HG03442 (cell line): Measurements from ENCODE around the gene KCNAB1.
A peak's percentile ranks its signal among the peaks of the same experiment; 100 is the strongest.

Experiments
- ATAC-seq: cut with Tn5 transposase; IDR thresholded peaks from one replicate; pipeline ENCODE4 v1.9.1; 2021; ENCODE audit warnings: mild to moderate bottlenecking, moderate library complexity; ENCODE audit not compliant: unreplicated experiment

Gene KCNAB1

DNA sequence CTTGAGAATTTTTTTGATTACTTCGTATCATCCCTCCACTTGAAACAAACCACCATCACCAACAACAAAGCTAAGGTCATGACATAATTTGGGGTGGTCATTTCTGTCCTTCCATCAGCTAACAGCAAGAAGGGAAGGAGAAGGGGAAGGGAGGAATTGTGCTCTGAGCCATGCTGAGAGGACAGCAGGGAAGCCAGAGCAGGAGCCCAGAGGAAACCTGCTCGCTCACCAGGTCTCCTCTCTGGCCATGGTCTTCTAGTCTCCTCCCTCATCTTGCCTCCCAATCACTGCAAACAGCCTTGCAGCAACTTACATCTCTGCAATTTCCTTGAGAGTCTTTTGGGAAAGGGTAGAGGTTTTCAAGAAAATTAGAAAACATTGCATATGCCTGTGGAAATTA, 237.9 kb downstream of the KCNAB1 start:
- no peak for ATAC-seq

DNA sequence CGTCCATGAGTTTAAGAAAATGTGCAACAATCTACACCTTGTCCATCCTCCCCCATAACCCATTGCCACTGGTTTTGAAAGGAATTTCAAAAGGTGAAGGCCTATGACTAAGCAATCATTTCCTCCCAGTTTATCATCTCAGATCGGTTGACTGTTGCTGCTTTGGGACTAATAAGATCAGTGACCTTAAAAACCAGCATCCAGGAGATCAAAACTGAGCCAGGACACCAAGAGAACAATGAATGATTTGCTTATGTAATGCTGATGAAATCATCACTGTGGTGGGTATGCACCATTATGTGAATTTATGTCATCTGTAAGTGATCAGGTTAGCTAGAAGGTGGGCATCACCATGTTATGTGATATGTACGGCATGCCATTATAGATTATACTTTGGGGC, 239.0 kb downstream of the KCNAB1 start:
- ATAC-seq = no peak

DNA sequence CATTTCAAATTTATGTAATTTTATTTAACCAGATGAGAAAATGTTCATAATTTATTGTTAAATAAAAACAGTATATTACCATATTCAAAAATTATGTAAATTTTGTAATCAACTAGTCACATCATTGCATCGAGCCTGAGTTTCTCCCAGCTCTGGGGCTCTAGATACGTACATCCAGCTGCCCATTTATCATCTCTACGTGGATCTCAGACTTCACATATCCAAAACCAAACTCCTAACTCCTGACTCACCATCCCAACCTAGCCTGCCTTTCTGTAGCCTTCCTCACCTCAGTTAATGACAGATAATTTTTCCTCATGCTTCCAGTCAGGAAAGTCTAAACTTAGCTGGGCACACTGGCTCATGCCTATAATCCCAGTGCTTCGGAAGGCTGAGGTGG, 239.7 kb downstream of the KCNAB1 start:
- ATAC-seq = no peak

DNA sequence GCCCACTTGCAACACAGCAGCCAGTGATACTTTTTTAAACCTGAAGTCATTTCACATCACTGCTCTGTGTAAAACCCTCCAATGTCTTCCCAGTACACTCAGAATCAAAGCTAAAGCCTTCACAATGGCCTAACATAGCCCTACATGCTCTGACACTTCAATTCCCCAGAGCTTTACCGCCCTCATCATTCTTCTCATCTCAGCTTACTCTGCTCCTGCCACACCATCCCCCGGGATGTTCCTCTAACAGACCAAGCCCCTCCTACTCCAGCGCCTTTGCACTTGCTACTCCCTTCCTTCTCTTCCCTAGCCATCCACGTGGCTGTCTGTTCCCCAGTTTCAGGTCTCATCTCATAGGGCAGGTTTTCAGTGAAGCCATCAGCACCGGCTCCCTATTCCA, 240.6 kb downstream of the KCNAB1 start:
- no peak for ATAC-seq

DNA sequence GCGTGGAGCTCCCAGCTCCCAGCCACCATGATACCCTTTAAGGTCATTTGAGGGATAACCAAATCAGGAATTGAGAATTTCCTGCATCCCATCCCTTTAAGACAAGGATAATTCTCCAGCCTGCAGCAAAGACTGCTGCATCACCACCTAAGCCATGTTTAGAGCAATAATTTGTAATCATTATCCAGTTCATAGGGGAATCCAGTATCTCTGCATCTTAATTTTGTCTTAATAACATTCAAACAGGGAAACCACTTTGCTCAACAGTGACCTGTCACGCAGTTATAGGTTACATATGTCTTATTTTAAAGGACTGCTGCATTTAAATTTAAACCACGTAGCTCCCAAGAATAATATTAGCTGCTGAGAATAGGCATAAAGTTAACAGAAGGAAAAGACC, 246.2 kb downstream of the KCNAB1 start:
- ATAC-seq = no peak

DNA sequence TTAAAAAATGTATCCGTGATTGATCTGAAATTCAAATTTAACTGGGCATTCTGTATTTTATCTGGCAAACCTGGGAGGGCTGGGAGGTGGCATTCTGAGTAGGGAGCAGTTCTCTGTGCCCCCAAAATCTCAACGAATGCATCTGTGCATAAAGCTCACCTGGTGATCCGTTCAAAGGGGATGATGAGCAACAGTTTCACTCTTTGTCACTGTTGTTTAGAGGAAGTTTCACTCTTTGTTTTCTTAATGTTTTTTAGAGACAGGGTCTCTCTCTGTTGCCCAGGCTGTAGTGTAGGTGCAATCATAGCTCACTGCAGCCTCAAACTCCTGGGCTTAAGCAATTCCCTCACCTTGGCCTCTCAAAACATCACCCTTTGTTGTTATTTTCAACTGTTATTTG, 247.8 kb downstream of the KCNAB1 start:
- ATAC-seq = peak; percentile 73

DNA sequence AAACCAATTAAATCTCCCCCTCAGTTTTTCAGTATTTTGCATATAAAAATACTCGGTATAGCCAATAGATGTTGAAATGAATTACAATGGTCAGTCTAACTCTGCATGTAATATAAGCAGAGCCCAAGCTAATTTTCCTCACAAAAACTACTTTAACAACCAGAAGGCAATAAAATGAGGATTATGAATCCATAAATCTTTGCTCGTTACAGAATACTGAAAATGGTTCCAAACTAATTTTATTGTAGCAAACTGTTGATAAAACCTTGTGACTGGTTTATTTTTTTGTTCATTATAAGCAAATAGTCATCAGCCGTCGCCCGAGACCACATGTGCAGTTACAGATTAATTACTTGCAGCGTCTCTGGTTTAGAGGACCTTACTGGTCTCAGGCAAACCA, 251.3 kb downstream of the KCNAB1 start:
- ATAC-seq = no peak

DNA sequence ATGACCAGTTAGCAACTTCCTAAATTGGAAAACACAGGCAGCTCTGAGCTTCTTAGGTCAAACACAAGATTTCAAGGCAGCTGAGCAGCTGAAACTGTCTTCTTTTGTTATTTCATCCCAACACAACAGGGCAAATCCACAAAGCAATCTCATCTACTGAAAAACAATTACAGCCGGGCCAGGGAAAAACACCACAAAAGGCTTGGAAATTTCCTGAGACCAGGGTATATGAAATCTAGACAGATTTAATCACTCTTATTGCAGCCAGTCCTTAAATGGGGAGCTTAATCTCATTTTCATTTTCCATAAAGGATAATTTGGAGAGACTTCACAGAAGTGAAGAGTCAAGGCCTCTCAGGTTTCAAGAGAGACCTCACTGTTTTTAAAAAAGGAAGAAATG, 252.7 kb downstream of the KCNAB1 start:
- ATAC-seq = no peak

DNA sequence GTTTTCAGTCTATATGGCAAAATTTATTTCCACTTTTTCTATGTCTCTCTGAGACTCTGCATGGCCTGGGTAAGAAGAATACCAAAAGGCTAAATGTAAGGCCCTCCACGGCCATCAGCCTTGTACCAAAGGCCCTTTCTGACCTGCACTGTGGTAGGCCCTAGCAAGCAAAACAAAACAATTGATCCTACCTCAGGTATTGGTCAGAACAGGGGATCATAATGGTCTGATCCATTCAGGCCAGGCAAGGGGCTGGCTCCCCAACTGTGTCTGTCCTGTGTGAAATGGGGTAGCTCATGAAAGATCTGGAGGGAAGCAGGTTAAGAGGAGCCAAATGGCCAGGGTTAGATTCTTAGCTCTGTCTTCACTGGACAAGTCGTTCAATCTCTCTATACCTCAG, 253.3 kb downstream of the KCNAB1 start:
- no peak for ATAC-seq

DNA sequence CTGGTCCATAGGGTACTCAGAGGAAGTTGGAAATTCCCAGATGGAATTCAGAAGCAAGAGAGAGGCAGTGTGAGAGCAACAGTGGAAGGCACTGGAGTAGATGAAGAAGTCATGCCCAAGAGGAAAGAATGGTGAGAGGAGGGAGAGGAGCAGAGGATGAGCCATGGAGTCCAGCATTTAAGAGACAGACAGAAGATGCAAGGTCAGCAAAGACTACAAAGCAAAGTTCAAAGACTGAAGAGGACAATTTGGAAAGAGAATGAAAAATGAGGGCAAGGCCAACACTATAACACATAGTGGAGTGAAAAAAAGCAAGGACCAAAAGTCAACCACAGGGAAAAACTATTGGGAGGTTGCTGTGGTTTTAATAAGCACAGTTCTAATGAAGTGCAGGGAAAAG, 255.8 kb downstream of the KCNAB1 start:
- ATAC-seq = no peak

DNA sequence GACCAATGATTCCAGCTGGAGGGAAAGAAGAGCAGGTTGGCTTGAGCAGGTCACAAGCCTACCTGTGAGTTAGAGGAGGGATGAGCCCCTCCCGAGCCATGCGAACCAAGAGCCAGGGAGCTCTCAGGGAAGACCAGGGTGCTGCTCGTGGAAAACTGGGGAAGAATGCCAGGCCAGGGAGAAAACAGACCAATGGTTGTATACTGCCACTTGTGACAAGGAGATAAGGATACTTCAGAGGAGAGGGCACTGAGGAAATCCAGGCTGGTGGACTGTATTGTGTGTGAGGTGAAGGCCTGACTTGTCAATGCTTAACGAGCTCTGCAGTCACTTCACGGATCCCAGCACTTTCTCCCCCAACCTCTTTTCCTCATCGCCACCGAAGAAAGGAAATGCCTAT, 256.9 kb downstream of the KCNAB1 start:
- no peak for ATAC-seq

DNA sequence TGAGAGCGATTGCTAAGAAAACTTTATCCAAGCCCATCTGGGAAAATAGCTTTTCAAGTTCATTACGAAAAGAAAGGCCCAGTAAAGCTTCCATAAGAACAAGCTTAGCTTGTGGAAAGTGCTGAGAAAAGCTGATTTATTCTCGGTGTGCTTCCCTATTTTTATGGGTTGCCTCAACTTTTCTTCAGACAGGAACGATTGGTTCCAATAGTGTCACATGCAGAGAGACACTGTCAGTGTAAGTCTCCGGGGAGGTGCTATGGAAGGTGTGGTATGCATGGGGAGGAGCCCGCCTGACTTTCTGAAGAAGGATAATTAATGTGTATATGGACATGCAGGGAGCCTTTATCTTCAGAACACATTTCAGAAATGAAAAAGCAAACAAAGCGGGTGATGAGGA, 257.3 kb downstream of the KCNAB1 start:
- no peak for ATAC-seq

DNA sequence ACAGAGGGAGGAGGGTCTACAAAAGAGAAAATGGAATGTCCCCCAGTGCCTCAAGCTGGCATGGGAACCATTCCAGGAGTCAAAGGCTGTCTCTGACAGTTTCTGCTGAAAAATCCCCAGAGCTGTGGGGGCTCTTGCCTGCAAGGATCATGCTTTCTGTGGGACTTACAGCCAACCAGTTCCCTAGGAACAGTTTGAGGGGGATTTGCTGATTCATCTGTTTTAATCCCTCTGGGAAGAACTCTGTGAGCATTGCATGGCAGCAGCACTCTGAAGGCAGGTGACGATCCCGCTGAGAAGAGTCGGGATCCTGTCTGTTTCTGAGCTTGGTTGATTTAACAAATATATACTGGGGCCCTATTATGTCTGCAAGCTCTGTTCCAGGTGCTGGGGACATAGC, 258.5 kb downstream of the KCNAB1 start:
- no peak for ATAC-seq

DNA sequence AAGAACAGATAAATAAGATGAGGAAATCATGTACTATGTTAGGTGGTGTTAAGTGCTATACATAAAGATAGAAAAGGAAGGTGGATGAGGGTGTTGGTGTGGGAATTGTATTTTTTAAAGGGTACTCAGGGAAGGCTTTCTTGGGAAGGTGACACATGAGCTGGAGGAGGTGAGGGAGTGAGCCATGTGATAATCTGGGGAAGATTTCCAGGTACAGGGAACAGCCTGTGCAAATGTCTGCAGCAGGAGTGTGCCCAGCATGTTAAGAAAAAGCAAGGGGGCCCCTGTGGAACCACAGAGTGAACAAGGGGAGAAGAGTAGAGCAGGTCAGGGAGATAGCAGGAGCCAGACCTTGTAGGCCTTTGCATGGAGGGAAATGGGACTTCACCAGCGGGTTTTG, 258.9 kb downstream of the KCNAB1 start:
- ATAC-seq = no peak

DNA sequence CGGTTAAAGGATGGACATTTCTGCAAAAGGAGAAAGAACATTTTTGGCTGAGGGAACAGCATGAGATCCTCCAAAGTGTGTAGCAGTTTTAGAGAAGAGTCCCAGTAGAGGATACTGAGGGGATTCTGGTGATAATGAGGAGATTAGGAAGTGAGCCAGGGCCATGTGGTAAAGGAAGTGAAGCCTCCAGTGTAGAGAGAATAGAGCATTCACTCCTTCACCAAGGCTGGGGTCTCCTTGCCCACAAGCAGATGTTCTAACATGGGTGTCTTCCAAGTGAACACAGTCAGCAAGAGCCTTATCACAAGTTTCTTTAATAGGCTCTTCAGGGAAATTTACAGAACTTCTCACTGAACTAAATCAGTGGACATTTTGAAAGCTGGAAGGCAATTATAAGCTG, 260.9 kb downstream of the KCNAB1 start:
- no peak for ATAC-seq

DNA sequence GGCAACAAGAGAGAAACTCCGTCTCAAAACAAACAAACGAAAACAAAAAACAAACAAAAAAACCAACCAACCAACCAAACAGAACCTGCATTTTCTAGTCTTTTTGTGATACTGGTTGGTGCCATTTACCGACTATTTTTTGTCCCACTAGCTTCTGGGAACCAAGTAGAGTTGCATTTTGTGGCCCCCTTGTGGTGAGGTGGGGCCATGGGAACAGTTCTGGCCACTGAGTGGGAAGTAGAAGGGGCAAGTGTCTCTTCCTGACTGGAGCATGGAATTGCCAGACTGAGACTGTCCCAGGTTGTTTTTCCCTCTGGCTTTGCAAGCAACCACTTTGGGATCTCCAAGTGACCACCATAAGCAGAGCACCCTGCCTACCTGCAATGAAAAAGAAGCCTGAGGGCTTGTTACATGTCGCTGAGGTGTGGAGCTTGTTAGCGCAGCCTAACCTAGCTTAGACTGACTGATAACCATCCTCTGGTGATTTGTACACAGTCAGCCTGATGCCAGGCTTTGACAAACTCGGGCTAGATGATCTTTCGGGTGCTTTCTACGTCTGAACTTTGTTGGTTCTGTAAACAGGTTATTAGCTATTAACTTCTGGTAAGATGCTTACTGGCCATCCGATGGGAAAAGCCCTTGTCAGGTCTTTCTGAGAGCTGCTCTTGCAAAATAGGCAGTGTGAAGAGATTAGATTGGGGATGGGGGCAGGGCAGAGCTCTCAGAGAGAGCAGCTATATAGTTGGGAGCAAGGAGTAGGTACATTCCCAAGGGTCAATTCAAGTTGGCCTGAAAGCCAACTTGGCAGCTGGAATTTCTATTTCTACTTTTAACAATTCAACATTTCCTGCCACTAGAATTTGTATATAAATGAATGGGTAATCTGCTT, 262.3 kb downstream of the KCNAB1 start:
- peak; percentile 67 for ATAC-seq

DNA sequence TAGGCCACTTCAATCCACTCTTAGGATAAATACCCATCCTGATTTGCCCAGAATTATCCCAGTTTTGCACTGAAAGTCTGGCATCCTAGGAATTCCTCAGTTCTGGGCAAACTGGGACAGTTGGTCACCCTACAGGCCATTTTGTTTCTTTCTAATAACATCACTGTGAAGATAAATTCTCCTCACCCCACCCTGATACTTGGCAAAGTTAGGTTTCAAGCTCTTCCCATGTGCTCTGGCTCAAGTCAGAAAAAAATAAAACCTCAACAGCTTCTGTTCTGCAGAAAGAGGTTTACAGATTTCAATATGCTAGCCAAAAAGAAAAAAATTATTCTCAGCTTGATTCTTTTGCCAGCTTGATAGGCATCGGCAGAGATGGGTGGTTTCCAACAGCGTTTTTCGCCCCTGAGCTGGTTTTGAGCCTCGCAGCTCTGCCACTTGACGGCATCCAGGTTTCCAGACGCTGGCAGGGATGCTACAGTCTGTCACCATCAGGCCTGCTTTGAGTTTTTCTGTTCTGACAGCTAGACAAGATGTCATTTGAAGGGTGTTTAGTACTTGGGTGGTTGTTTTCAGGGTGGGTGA, 263.2 kb downstream of the KCNAB1 start:
- ATAC-seq = no peak

DNA sequence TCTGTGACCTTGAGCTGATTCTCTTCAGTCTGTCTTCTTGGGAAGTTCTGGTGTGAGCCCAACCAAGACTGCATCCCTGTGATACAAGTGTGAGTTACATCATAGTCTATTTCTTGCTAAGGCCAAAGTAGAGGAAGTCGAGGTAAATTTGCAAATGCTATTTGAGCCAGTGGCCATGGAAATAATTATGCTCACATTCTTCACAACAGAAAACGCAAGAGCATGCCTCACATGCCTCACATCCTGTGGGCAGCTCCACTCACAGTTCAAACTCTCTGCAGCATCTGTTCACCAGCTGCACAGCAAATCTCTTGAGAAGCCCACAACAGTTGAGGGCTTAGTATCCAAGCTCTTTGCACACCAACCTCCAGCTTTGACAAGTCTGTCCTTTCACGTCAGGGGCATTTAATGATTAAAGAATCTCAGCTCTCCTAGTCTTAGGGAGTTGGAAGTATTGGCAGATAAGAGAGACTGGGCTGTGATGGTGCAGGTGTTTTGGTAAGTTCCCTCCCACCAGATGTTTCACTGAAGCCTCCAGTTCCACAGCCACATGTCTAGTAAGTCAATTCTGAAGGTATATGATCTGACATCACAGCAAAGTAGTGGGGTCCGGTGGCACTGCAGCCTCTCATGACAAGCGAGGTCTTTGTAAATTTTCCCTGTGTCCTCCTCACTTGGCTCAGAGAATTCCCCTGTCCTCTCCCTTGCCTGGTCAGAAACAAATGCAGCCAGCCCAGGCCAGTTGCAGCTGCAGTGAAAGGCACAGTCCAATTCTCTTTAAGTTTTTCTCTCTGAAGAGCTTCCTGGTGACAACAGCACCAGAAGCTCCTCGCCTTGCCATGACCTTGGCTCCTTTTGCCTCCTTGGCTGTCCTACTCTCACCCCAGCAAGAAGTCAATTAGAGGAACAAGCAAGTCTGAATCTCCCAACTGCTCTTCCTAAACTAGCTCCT, 268.4 kb downstream of the KCNAB1 start:
- peak; percentile 53 for ATAC-seq

DNA sequence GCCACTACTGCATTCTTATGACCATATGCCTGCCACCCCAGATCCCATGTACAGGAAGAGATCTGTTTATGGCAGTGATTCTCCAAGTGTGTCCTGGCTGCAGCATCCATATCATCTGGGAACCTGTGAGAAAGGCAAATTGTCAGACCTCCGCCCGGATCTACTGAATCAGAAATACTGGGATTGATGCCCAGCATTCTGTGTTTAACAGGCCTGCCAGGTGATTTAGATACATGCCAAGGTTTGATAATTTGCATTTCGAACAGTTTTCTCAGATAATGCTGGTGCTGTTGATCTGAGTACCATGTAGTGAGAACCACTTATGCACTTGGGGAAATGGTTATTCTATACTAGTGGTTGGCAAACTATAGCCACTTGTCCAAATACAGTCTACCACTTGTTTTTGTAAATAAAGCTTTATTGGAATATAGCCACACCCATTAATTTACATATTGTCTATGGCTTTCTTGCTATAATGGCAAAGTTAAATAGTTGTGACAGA, 269.1 kb downstream of the KCNAB1 start:
- ATAC-seq = no peak

DNA sequence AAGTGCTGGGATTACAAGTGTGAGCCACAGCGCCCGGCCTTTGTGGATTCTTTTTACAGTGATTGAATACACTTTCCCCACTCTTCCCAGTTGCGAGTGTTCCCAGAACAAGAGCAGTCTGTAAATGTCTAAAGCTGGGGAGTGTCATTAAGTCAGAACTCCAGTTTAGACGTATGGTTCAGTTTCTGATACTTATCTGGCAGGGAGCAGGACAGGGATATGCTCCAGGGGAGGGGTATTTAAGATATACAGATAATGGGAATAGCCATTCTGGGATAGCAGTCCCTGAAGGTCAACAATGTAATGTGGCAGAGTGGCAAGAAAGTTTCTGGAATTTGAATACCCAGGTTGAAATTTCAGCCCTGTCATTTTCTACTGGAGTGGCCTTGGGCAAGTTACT, 270.5 kb downstream of the KCNAB1 start:
- no peak for ATAC-seq

DNA sequence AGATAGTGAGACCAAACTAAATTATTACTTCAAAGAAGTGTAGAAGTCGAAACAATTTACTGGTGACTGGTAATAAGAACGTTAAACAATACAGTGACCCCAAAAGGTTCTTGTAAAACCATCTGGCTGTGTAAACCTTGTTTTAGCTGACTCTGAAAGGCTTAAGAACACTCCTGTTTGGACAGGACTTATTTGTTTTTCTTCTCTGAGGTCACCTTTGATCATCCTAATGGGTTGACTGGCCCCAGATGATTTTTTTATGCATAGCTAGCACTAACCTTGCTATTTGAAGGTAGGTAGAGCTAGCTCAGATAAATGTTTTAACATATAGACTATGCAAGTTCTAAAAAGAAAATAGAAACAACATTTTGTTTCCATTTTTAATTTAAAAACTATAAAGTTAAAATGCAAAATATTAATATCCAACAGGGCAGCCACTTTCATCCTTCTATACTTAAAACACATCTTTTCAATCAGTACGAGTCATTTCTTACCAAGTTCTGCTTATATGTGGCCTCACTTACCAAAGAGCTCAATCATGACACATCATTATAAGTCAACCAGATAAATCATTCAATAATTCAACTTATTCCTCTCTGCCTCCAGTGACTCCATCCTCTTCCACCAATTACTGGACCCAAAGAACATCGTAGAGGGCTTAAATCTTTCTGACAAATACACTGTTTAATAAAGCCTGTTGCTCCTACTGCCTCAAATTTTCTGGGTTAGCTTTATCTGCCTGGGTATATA, 275.8 kb downstream of the KCNAB1 start:
- ATAC-seq = no peak
